GM23338 (cell line): ENCODE measurements around the gene PHC3. TPM values are rescaled to one million over a fixed set of nuclear protein-coding genes. Genes with fewer than 3 reads are reported as not detected.

Experiments used
- ATAC-seq: fragments of 200-7000 bp; cut with Tn5 transposase; 3 replicates; pipeline ENCODE4 v1.9.1; 2020
- DNase-seq: peaks from one replicate; pipeline ENCODE4 v3.0.0-alpha.2; 2015; ENCODE audit warnings: low spot score
- H2AFZ ChIP-seq: fragments of 200-600 bp; sonication (generic); 2 replicates; pipeline ENCODE4 v1.8.0; 2016; ENCODE audit warnings: antibody characterized with exemption, mild to moderate bottlenecking, moderate library complexity
- H3F3A ChIP-seq: fragments of 200-600 bp; sonication (generic); replicated peaks from 2 replicates; pipeline ENCODE4 v1.8.0; 2017; ENCODE audit warnings: antibody characterized with exemption, mixed run types, low read depth
- H3K27ac ChIP-seq: fragments of 200-600 bp; sonication (generic); 2 replicates; pipeline ENCODE4 v1.6.1; 2016; ENCODE audit warnings: low read depth
- H3K27me3 ChIP-seq: fragments of 200-600 bp; sonication (generic); 2 replicates; pipeline ENCODE4 v1.8.0; 2016; ENCODE audit warnings: mild to moderate bottlenecking, mixed run types, moderate library complexity; ENCODE audit not compliant: insufficient read depth
- H3K36me3 ChIP-seq: fragments of 200-600 bp; sonication (generic); 2 replicates; pipeline ENCODE4 v1.8.0; 2016; ENCODE audit warnings: mild to moderate bottlenecking; ENCODE audit not compliant: insufficient read depth
- H3K4me1 ChIP-seq: fragments of 200-600 bp; sonication (generic); 2 replicates; pipeline ENCODE4 v1.8.0; 2016; ENCODE audit warnings: mild to moderate bottlenecking, moderate library complexity; ENCODE audit not compliant: insufficient read depth
- H3K4me2 ChIP-seq: fragments of 200-600 bp; sonication (generic); 2 replicates; pipeline ENCODE4 v1.7.1; 2017; ENCODE audit warnings: mixed run types
- H3K4me3 ChIP-seq: fragments of 200-600 bp; sonication (generic); 2 replicates; pipeline ENCODE4 v1.6.1; 2016; ENCODE audit warnings: mixed run types
- H3K79me2 ChIP-seq: fragments of 200-600 bp; sonication (generic); replicated peaks from 2 replicates; pipeline ENCODE4 v1.8.0; 2017; ENCODE audit warnings: mild to moderate bottlenecking; ENCODE audit not compliant: insufficient read depth
- H3K9me2 ChIP-seq: fragments of 200-600 bp; sonication (generic); 2 replicates; pipeline ENCODE4 v1.8.0; 2017; ENCODE audit not compliant: insufficient read depth
- H4K20me1 ChIP-seq: fragments of 200-600 bp; sonication (generic); replicated peaks from 2 replicates; pipeline ENCODE4 v1.8.0; 2017; ENCODE audit warnings: mild to moderate bottlenecking; ENCODE audit not compliant: insufficient read depth
- H3K27ac Mint-ChIP-seq: 2 replicates; pipeline ENCODE4 v1.8.0; 2020; ENCODE audit warnings: inconsistent platforms, mild to moderate bottlenecking, moderate library complexity, mixed read lengths
- H3K27me3 Mint-ChIP-seq: 3 replicates; pipeline ENCODE4 v1.8.0; 2022; ENCODE audit warnings: low read depth, mild to moderate bottlenecking, moderate library complexity, mixed read lengths, inconsistent platforms; ENCODE audit not compliant: insufficient read depth, poor library complexity
- H3K36me3 Mint-ChIP-seq: 3 replicates; pipeline ENCODE4 v1.8.0; 2021; ENCODE audit warnings: low read depth, mild to moderate bottlenecking, inconsistent platforms, moderate library complexity, mixed read lengths
- H3K4me1 Mint-ChIP-seq: 3 replicates; pipeline ENCODE4 v1.8.0; 2020; ENCODE audit warnings: mild to moderate bottlenecking, inconsistent platforms, mixed read lengths
- H3K4me3 Mint-ChIP-seq: 3 replicates; pipeline ENCODE4 v1.8.0; 2021; ENCODE audit warnings: moderate library complexity, mild to moderate bottlenecking, inconsistent platforms, mixed read lengths
- H3K9me3 Mint-ChIP-seq: 3 replicates; pipeline ENCODE4 v1.8.0; 2020; ENCODE audit warnings: moderate library complexity, mild to moderate bottlenecking, inconsistent platforms, mixed read lengths
- CREB1 ChIP-seq: fragments of 250-450 bp; sonication (Bioruptor Pico); IDR thresholded peaks from 2 replicates; pipeline ENCODE4 v1.5.0; 2020; ENCODE audit warnings: low read depth, mild to moderate bottlenecking, moderate library complexity
- CTCF ChIP-seq, 2 experiments: fragments of 200-600 bp in 1 of 2; sonication (generic) in 1 of 2; conservative IDR thresholded peaks; 2 replicates each; pipeline versions ENCODE4 v1.5.1 to v1.6.1; 2016 to 2017; ENCODE audit warnings: antibody characterized with exemption in 2 of 2, low read depth in 2 of 2, mild to moderate bottlenecking in 2 of 2, moderate library complexity in 1 of 2
- ETS1 ChIP-seq: IDR thresholded peaks from 2 replicates; pipeline ENCODE4 v1.6.1; 2016; ENCODE audit warnings: antibody characterized with exemption
- EZH2 ChIP-seq: fragments of 200-600 bp; sonication (generic); IDR thresholded peaks from one replicate; pipeline ENCODE4 v1.8.0; 2017; ENCODE audit warnings: antibody characterized with exemption, mild to moderate bottlenecking, low read depth; ENCODE audit not compliant: unreplicated experiment
- EZH2phosphoT487 ChIP-seq: fragments of 200-600 bp; sonication (generic); IDR thresholded peaks from one replicate; pipeline ENCODE4 v1.8.1; 2018; ENCODE audit warnings: antibody characterized with exemption; ENCODE audit not compliant: unreplicated experiment
- NANOG ChIP-seq: IDR thresholded peaks from 2 replicates; pipeline ENCODE4 v1.6.1; 2016; ENCODE audit warnings: antibody characterized with exemption, borderline replicate concordance
- POLR2AphosphoS5 ChIP-seq: IDR thresholded peaks from 2 replicates; pipeline ENCODE4 v1.6.1; 2016; ENCODE audit warnings: antibody characterized with exemption, low read depth
- REST ChIP-seq: IDR thresholded peaks from one replicate; pipeline ENCODE4 v1.6.1; 2018; ENCODE audit warnings: antibody characterized with exemption; ENCODE audit not compliant: unreplicated experiment
- ZNF114 ChIP-seq: fragments of 250-450 bp; sonication (Bioruptor Pico); IDR thresholded peaks from 2 replicates; pipeline ENCODE4 v1.5.0; 2020; ENCODE audit warnings: mild to moderate bottlenecking, moderate library complexity
- ZNF331 ChIP-seq: fragments of 250-450 bp; sonication (Bioruptor Pico); IDR thresholded peaks from 2 replicates; pipeline ENCODE4 v1.5.0; 2020; ENCODE audit warnings: low read depth, mild to moderate bottlenecking, moderate library complexity
- polyA plus RNA-seq: library from polyadenylated mRNA; unstranded; fragments of >200 nt; fragmentation: Nextera tagmentation; extraction: Ambion mirVana; gene quantifications from 2 replicates; pipeline ENCODE4 v1.2.1, GENCODE V29; 2016
- total RNA-seq: library from RNA; depleted of rRNA; stranded (reverse); fragments of >200 nt; shearing (Covaris generic); gene quantifications from 2 replicates; pipeline ENCODE4 v1.2.3, GENCODE V29; 2014

PHC3 gene
- total and polyA plus RNA-seq, 2 experiments from 2014 or later, result 23.9 to 83.5 TPM

GRCh38 chr3:170205302-170205701, 23.8 kb upstream of the PHC3 start (continued):
- TF ChIP-seq ETS1 (no peak), ZNF331 (CRISPR knock-in tag) (no peak), EZH2phosphoT487 (no peak), ZNF114 (CRISPR knock-in tag) (no peak), POLR2AphosphoS5 (no peak), REST (no peak), CTCF (conservative IDR thresholded peaks at IDR 0.05; ENCODE audit: low read depth in 2 of 2) (no peak), CREB1 (CRISPR knock-in tag) (no peak), EZH2 (no peak)

GRCh38 chr3:170204509-170204908, 23.0 kb upstream of the PHC3 start:
- Histone ChIP-seq H3K36me3 (no peaks in the 10 kb centered on the region), H3K4me3 (no peak overlapping the region), H3F3A (no peaks in the 10 kb centered on the region), H3K27ac (no peak overlapping the region), H3K9me2 (no peaks in the 10 kb centered on the region), H3K27me3 (no peaks in the 10 kb centered on the region), H3K79me2 (no peaks in the 10 kb centered on the region), H4K20me1 (no peaks in the 10 kb centered on the region), H3K4me2 (no peak overlapping the region), H3K4me1 (0 out of 2 replicates have a peak, but pooled peaks cover 8% of the 10 kb centered on the region), H2AFZ (no peak overlapping the region)
- no peak for DNase-seq
- no peak overlapping the region for H3K27ac Mint-ChIP-seq
- H3K36me3 Mint-ChIP-seq, result no peaks in the 10 kb centered on the region
- no peak for ATAC-seq
- H3K9me3 Mint-ChIP-seq, result no peaks in the 10 kb centered on the region; the same call in 2 of the 3 replicates
- H3K27me3 Mint-ChIP-seq, result peaks cover 7% of the 10 kb centered on the region
- H3K4me3 Mint-ChIP-seq, result no peak overlapping the region
- H3K4me1 Mint-ChIP-seq, result peaks cover 10% of the 10 kb centered on the region
- TF ChIP-seq EZH2 (no peak), ZNF114 (CRISPR knock-in tag) (no peak), NANOG (no peak), ETS1 (no peak), EZH2phosphoT487 (no peak), REST (no peak), POLR2AphosphoS5 (no peak), CTCF (conservative IDR thresholded peaks at IDR 0.05; ENCODE audit: low read depth in 2 of 2) (no peak)
